Measurements from ENCODE around the gene MYO1E. TPM values are rescaled to one million over a fixed set of nuclear protein-coding genes. Genes with fewer than 3 reads are reported as not detected.
A peak's percentile ranks its signal among the peaks of the same experiment; 100 is the strongest.

MYO1E gene
- total and polyA plus RNA-seq, 2 of the 4 experiments (the other 2 are of a cell fraction): 13.4 to 37.3 TPM

GRCh38 chr15:59200560-59200959 lies 172.1 kb downstream of the MYO1E start:
- Histone ChIP-seq H3K4me1 (ENCODE audit: control insufficient read depth, insufficient read depth, low read length) (peaks cover 5% of the 10 kb centered on the region), H2AFZ (replicated peaks; ENCODE audit: low read length, poor library complexity) (peak overlapping the region; percentile 28), H3K36me3 (ENCODE audit: control insufficient read depth, insufficient read depth, low read length) (peaks cover 17% of the 10 kb centered on the region), H3K27ac (ENCODE audit: insufficient read depth, low read length) (0 out of 2 replicates have a peak overlapping the region, but pooled peaks have one; percentile 15), H3K9me1 (ENCODE audit: insufficient read depth, low read length) (peaks cover 15% of the 10 kb centered on the region), H2BK5ac (ENCODE audit: low read depth, low read length, poor library complexity, severe bottlenecking) (peak overlapping the region; percentile 13), H3K56ac (ENCODE audit: extremely low read depth, insufficient read depth, low read length) (no peak overlapping the region), H4K20me1 (ENCODE audit: insufficient read depth, low read length) (no peaks in the 10 kb centered on the region), H4K8ac (ENCODE audit: low read depth in 2 of 2, low read length in 2 of 2) (peak overlapping the region in 1 of 2 experiments; percentile 61; a peak in 2 of 4 replicates), H2BK20ac (ENCODE audit: low read depth, low read length) (peak overlapping the region; percentile 37; the same call in 1 of the 2 replicates), H4K5ac (ENCODE audit: low read depth, low read length) (no peak overlapping the region), H2AK9ac (replicated peaks; ENCODE audit: low read depth, low read length, poor library complexity) (no peak overlapping the region), H2BK120ac (ENCODE audit: low read depth, low read length) (peak overlapping the region; percentile 65), H3K9ac (ENCODE audit: low read depth, low read length) (no peak overlapping the region), H3K4ac (ENCODE audit: low read depth, low read length) (peak overlapping the region; percentile 66), H3K14ac (replicated peaks; ENCODE audit: low read depth, low read length) (peak overlapping the region; percentile 49), H2BK15ac (ENCODE audit: low read depth, low read length) (peak overlapping the region; percentile 11; the same call in 1 of the 3 replicates), H4K91ac (ENCODE audit: insufficient read depth, low read depth, low read length) (no peak overlapping the region), H3K23ac (ENCODE audit: low read depth, low read length) (peak overlapping the region; percentile 46; the same call in 1 of the 2 replicates), H3K79me1 (ENCODE audit: low read depth in 1 of 2, low read length in 2 of 2) (peaks cover 0 to 15% of the 10 kb centered on the region in 2 experiments; a peak in 2 of 4 replicates), H3K9me3 (ENCODE audit: control insufficient read depth, insufficient read depth, low read length) (no peaks in the 10 kb centered on the region), H3K18ac (ENCODE audit: low read depth, low read length) (no peak overlapping the region), H3K4me3 (ENCODE audit: insufficient read depth, low read depth, low read length) (no peak overlapping the region), H3K27me3 (ENCODE audit: control insufficient read depth, insufficient read depth, low read length) (no peaks in the 10 kb centered on the region), H2AK5ac (ENCODE audit: low read depth, low read length) (0 out of 2 replicates have a peak overlapping the region, but pooled peaks have one; percentile 37), H3K4me2 (ENCODE audit: low read depth, low read length) (no peak overlapping the region)
- WGBS, 2 experiments (ENCODE audit: extremely low coverage in 2 of 2, insufficient read length in 1 of 2): no CpG with 5 or more reads among the region's 9 CpGs
- POLR2A ChIA-PET (ENCODE audit: unreplicated experiment): interaction anchor here (0.6 to 0.7 kb wide), 2 partner anchors 27 to 65 kb away, joined by 3 to 6 read pairs; no protein-coding TSS in a partner anchor
- peak; percentile 38 for DNase-seq
- in situ Hi-C loops (cut with MboI; ENCODE audit: low sequenced_read_pairs) (no loop called here), dilution Hi-C loops (cut with HindIII; ENCODE audit: low sequenced_read_pairs, unreplicated experiment) (no loop called here), intact Hi-C loops (cut with micrococcal nuclease) (no loop called here)
- CTCF ChIA-PET: no interaction called here
- no peak; the same call in 1 of the 2 replicates for ATAC-seq (ENCODE audit: low read depth)
- TF ChIP-seq, protein P1, sequence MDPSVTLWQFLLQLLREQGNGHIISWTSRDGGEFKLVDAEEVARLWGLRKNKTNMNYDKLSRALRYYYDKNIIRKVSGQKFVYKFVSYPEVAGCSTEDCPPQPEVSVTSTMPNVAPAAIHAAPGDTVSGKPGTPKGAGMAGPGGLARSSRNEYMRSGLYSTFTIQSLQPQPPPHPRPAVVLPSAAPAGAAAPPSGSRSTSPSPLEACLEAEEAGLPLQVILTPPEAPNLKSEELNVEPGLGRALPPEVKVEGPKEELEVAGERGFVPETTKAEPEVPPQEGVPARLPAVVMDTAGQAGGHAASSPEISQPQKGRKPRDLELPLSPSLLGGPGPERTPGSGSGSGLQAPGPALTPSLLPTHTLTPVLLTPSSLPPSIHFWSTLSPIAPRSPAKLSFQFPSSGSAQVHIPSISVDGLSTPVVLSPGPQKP (IDR thresholded peaks at IDR 0.05; ENCODE audit: borderline replicate concordance, low read depth, low read length): no peak
- TF ChIP-seq, protein P2, sequence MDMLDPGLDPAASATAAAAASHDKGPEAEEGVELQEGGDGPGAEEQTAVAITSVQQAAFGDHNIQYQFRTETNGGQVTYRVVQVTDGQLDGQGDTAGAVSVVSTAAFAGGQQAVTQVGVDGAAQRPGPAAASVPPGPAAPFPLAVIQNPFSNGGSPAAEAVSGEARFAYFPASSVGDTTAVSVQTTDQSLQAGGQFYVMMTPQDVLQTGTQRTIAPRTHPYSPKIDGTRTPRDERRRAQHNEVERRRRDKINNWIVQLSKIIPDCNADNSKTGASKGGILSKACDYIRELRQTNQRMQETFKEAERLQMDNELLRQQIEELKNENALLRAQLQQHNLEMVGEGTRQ (IDR thresholded peaks at IDR 0.05; ENCODE audit: low read depth, low read length): no peak
- TF ChIP-seq MAFK (IDR thresholded peaks at IDR 0.05; ENCODE audit: low read depth, low read length): no peak
- no peak for TF ChIP-seq RCOR1 (IDR thresholded peaks at IDR 0.05; ENCODE audit: insufficient replicate concordance, low read length)
- TF ChIP-seq CTCF (conservative IDR thresholded peaks at IDR 0.05; ENCODE audit: low read depth, low read length): no peak
- no peak for TF ChIP-seq MXI1 (IDR thresholded peaks at IDR 0.05; ENCODE audit: borderline replicate concordance, low read depth, low read length)
- TF ChIP-seq RFX5 (IDR thresholded peaks at IDR 0.05; ENCODE audit: low read depth, low read length): no peak
- no peak for TF ChIP-seq MAZ (IDR thresholded peaks at IDR 0.05; ENCODE audit: borderline replicate concordance, low read depth, low read length)
- no peak for TF ChIP-seq CHD1 (IDR thresholded peaks at IDR 0.05; ENCODE audit: low read depth, low read length)
- no peak for TF ChIP-seq SMC3 (IDR thresholded peaks at IDR 0.05; ENCODE audit: low read depth, low read length)
- TF ChIP-seq POLR2A (IDR thresholded peaks at IDR 0.05; ENCODE audit: low read depth, low read length): no peak
- TF ChIP-seq NFE2L2 (IDR thresholded peaks at IDR 0.05; ENCODE audit: low read depth, low read length): no peak
- TF ChIP-seq BHLHE40 (IDR thresholded peaks at IDR 0.05; ENCODE audit: low read depth, low read length): no peak
- no peak for TF ChIP-seq RAD21 (IDR thresholded peaks at IDR 0.05; ENCODE audit: low read length)
- TF ChIP-seq CEBPB (IDR thresholded peaks at IDR 0.05; ENCODE audit: low read depth, low read length): no peak
- TF ChIP-seq FOS (IDR thresholded peaks at IDR 0.05; ENCODE audit: low read depth, low read length): no peak
- no TSS peak for BruUV-seq (replicated peaks)

All from IMR-90 (cell line).